Measurements from ENCODE around the gene PCGF5.
"Not testable (repeated sequence)": the region's sequence is repeated elsewhere in the genome, so short reads cannot be mapped to it uniquely, and the experiment has no call there.

The PCGF5 gene

DNA sequence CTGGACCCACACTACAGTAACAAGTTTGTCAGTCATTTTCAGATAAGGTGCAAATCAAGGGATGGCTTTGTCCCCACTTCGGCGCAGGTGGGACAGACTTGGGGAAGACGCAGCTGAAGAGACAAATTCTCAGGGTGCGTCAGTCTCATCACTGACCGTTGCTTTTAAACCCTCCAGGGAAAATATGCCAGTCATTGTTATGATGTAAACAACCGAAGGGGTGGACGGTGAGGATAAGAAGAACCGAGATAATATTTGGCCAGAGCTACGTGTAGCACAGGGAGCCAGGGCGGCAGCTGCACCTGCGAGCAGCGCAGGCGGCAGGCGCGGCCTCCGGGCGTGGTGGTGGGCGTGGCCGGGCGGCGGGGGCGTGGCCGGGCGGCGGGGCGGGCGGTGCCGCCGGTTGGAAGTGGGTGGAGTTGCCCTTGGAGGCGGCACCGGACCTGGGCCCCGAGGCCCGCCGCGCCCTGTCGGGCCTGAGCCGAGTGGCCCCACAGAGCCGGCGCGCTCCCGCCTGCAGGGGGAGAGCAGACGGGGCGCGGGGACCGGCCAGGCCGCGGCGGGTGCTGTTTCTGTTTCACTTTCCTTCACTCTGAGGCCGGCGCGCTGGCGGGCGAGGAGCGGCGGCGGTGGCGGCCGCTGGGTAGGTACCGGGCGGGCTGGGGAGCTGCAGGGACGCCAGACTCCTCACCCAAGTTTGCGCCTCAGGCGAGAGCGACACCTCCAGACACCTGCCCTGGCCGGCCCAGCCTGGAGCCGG is at the start of gene PCGF5:
TSS of gene PCGF5 (plus strand) at position 470 of the 760 bp plus-strand sequence. CDS start 2,209 bp downstream, outside the sequence.
- Histone ChIP-seq H3K36me3 (ENCODE audit: insufficient read depth, low read depth, low read length) (no peaks in the 10 kb centered on the region), H3K27me3 (ENCODE audit: insufficient read depth, low read length) (peaks cover 55% of the 10 kb centered on the region), H3K9ac (ENCODE audit: low read depth, low read length) (peak within 1 kb of the TSS; percentile 67; the same call in 1 of the 2 replicates), H3K4me1 (ENCODE audit: insufficient read depth, low read length) (no peaks in the 10 kb centered on the region), H3K27ac (ENCODE audit: low read length) (no peak within 1 kb of the TSS), H3K4me3 (ENCODE audit: low read length) (peak within 1 kb of the TSS; percentile 78), H3K9me3 (ENCODE audit: insufficient read depth, low read depth, low read length) (no peaks in the 10 kb centered on the region)

DNA sequence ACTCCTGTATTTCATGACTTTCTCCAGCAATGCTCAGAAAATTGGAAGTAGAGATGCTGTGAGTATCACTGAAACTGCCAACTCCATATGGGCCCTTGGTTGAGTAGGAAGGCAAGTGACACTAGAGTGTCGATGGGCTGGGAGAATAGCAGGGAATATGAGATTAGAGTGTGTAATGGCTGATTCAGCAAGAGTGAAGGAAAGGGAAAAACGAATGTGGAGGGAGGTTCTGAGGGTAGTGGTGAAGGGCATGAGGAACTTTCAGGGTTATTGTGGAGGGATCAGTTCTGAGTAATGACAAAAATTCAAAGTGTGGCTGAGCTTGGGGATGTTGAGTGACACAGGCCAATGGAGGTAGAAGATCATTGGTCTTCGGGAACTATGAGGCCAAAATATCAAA is 49.0 kb upstream of the PCGF5 start:
- no peak overlapping the region for H3K4me3 ChIP-seq (ENCODE audit: low read length)
- H3K4me1 ChIP-seq (ENCODE audit: insufficient read depth, low read length): no peaks in the 10 kb centered on the region
- H3K27me3 ChIP-seq (ENCODE audit: insufficient read depth, low read length): peaks cover 22% of the 10 kb centered on the region
- no peaks in the 10 kb centered on the region for H3K9me3 ChIP-seq (ENCODE audit: insufficient read depth, low read depth, low read length)
- no peak overlapping the region for H3K9ac ChIP-seq (ENCODE audit: low read depth, low read length)
- no peak overlapping the region for H3K27ac ChIP-seq (ENCODE audit: low read length)
- H3K36me3 ChIP-seq (ENCODE audit: insufficient read depth, low read depth, low read length): no peaks in the 10 kb centered on the region

DNA sequence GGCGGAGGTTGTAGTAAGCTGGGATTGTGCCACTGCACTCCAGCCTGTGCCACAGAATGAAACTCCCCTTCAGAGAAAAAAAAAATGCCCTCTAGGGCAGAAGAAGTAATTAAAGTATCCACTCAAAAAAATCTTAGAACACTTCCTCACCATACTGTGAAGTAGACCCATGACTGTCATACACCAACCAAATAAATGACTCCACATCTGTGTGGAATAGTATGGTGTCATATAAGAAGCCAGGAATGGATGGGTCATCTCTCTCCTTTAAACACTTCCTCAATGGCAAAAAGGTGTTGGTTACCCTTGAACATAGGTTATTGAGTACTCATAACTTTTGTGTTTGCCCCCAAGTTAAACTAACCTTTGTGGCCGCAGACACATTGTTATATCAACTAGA is 48.1 kb upstream of the PCGF5 start:
- Histone ChIP-seq H3K4me1 (ENCODE audit: insufficient read depth, low read length) (no peaks in the 10 kb centered on the region), H3K27me3 (ENCODE audit: insufficient read depth, low read length) (peaks cover 13% of the 10 kb centered on the region), H3K27ac (ENCODE audit: low read length) (no peak overlapping the region), H3K9me3 (ENCODE audit: insufficient read depth, low read depth, low read length) (no peaks in the 10 kb centered on the region), H3K4me3 (ENCODE audit: low read length) (no peak overlapping the region), H3K9ac (ENCODE audit: low read depth, low read length) (no peak overlapping the region), H3K36me3 (ENCODE audit: insufficient read depth, low read depth, low read length) (no peaks in the 10 kb centered on the region)

DNA sequence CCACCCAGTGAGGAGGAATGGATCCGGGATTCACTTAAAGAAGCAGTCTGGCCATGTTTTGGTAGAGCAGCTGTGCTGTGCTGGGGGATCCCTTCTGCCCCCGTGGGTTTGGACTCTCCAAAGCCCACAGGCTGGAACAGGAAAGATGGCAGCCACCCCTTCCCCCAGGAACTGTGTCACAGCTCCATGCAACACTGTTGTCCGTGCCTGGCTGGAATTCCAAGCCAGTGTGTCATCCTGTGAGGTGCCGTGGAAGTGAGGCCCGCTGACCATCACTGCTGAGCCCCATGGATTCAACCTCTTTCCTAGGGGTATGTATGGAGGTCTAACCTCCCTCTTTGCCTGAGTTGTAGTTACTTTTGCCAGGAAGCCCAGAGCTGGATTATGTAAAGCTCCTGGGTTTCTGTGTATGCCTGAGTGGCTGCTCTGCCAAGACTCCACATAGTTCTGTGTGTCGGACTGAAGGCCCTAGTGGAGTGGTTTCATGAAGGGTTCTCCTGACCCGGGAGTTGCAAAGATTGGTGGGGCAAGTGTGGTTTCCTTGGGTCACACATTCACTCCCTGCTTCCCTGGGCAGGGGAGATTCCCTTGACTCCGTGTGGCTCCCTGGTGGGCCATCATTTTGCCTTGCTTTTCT is 35.1 kb upstream of the PCGF5 start:
- Histone ChIP-seq H3K36me3 (ENCODE audit: insufficient read depth, low read depth, low read length) (no peaks in the 10 kb centered on the region), H3K4me3 (ENCODE audit: low read length) (no peak overlapping the region), H3K27ac (ENCODE audit: low read length) (no peak overlapping the region), H3K9me3 (ENCODE audit: insufficient read depth, low read depth, low read length) (no peaks in the 10 kb centered on the region; the same call in 1 of the 2 replicates), H3K4me1 (ENCODE audit: insufficient read depth, low read length) (no peaks in the 10 kb centered on the region), H3K27me3 (ENCODE audit: insufficient read depth, low read length) (no peaks in the 10 kb centered on the region), H3K9ac (ENCODE audit: low read depth, low read length) (no peak overlapping the region)

DNA sequence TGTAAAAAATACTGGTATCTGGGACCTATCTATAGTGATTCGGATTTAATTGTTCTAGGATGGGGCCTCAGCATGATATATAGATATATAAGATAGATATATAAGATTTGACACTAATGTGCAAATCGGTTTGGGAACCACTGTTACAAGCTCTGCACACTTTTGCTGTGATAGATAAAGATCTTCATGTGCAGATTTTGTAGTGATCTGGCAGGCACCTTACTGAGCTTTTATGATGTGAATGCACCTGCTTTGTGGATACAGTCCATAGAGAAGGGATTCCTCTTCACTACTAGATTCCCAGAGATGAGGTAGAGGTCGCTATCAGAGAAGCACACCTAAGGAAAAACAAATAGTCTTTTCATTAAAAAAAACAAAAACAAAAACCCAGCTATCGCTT is 33.3 kb upstream of the PCGF5 start:
- Histone ChIP-seq H3K27ac (ENCODE audit: low read length) (no peak overlapping the region), H3K4me1 (ENCODE audit: insufficient read depth, low read length) (no peaks in the 10 kb centered on the region), H3K9me3 (ENCODE audit: insufficient read depth, low read depth, low read length) (no peaks in the 10 kb centered on the region), H3K4me3 (ENCODE audit: low read length) (no peak overlapping the region), H3K36me3 (ENCODE audit: insufficient read depth, low read depth, low read length) (no peaks in the 10 kb centered on the region), H3K9ac (ENCODE audit: low read depth, low read length) (no peak overlapping the region), H3K27me3 (ENCODE audit: insufficient read depth, low read length) (no peaks in the 10 kb centered on the region)

DNA sequence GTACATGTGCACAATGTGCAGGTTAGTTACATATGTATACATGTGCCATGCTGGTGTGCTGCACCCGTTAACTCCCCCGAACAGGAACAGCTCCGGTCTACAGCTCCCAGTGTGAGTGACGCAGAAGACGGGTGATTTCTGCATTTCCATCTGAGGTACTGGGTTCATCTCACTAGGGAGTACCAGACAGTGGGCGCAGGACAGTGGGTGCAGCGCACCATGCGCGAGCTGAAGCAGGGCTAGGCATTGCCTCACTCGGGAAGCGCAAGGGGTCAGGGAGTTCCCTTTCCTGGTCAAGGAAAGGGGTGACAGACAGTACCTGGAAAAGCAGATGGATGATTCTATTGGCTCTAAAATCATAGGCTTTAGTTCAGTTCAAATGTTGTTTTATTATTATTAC is 32.5 kb upstream of the PCGF5 start:
- not testable (repeated sequence) for H3K27me3 ChIP-seq (ENCODE audit: insufficient read depth, low read length)

DNA sequence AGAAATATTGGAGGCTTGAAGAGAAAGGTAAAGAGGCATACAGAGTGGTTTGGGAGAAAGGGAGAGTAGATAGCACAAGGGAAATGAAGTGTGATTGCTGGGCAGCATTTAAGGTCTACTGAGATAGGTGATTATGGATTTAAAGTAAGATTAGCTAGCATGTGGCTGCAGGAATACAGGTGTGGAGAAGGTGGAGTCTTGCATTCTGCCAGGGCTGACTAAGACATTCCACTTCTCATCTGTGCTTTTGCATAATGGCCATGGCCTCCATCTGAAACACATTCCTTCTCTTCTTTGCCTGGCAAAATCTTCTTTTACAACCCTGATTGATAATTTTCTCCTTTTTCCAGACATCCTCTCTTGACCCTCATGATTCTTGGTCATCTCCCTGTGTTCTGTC is 31.6 kb upstream of the PCGF5 start:
- H3K27ac ChIP-seq (ENCODE audit: low read length): no peak overlapping the region

More for the DNA sequence above, 32.5 kb upstream of the PCGF5 start:
- not testable (repeated sequence) for H3K9me3 ChIP-seq (ENCODE audit: insufficient read depth, low read depth, low read length); H3K4me3 ChIP-seq (ENCODE audit: low read length); H3K9ac ChIP-seq (ENCODE audit: low read depth, low read length); H3K4me1 ChIP-seq (ENCODE audit: insufficient read depth, low read length); H3K36me3 ChIP-seq (ENCODE audit: insufficient read depth, low read depth, low read length); H3K27ac ChIP-seq (ENCODE audit: low read length)

DNA sequence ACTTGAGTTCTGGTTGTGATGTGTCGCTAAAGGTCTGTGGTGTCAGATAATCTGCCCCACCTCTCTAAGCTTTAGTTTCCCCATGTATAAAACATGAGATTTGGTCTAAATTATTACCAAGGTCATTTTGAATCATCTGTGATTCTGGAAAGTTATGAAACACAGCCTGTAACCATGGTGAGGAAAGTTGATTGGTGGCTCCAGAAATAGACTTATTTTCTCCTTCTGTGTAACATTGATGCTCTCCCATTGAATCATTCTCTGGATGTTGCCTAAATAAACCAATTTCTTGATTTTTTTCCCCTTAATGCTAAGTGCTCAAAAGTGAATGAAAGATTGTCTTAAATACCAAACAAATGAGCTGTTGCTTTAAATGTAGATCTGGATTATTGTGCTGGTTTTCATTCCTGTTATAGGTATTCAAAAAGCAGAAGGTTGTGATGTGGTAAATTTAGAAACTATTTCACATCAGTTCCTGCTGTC is 30.0 kb upstream of the PCGF5 start:
- no peaks in the 10 kb centered on the region for H3K27me3 ChIP-seq (ENCODE audit: insufficient read depth, low read length)
- no peak overlapping the region for H3K9ac ChIP-seq (ENCODE audit: low read depth, low read length)
- H3K9me3 ChIP-seq (ENCODE audit: insufficient read depth, low read depth, low read length): no peaks in the 10 kb centered on the region
- no peak overlapping the region for H3K4me3 ChIP-seq (ENCODE audit: low read length)
- no peaks in the 10 kb centered on the region for H3K36me3 ChIP-seq (ENCODE audit: insufficient read depth, low read depth, low read length)
- no peak overlapping the region for H3K27ac ChIP-seq (ENCODE audit: low read length)
- no peaks in the 10 kb centered on the region for H3K4me1 ChIP-seq (ENCODE audit: insufficient read depth, low read length)

More for the DNA sequence above, 31.6 kb upstream of the PCGF5 start:
- H3K4me3 ChIP-seq (ENCODE audit: low read length): no peak overlapping the region
- H3K27me3 ChIP-seq (ENCODE audit: insufficient read depth, low read length): no peaks in the 10 kb centered on the region
- no peak overlapping the region for H3K9ac ChIP-seq (ENCODE audit: low read depth, low read length)
- no peaks in the 10 kb centered on the region for H3K36me3 ChIP-seq (ENCODE audit: insufficient read depth, low read depth, low read length)
- H3K9me3 ChIP-seq (ENCODE audit: insufficient read depth, low read depth, low read length): no peaks in the 10 kb centered on the region
- H3K4me1 ChIP-seq (ENCODE audit: insufficient read depth, low read length): no peaks in the 10 kb centered on the region

DNA sequence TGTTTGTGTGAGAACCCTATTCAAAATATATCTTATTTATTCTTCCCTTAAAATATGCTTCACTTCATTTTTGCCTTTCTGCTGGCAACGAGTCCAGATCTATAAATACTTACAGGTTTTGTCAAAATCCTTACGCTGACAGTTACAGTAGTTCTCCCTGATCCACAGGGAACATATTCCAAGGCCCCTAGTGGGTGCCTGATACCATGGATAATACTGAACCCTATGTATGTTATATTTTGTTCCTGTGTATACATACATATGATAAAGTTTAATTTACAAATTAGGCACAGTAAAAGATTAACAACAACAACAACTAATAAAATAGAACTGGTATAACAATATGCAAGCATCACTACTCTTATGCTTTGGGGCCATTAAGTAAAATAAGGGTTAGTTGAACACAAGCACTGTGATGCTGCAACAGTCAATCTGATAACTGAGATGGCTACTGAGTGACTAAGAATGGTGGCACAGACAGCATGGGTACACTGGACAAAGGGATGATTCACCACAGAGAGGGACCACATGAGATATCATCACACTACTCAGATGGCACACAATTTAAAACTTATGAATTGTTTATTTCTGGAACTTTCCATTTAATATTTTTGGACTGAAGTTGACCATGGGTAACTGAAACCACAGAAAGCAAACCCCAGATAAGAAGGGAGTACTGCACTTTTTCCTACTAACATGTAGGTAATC is 29.4 kb upstream of the PCGF5 start:
- Histone ChIP-seq H3K4me3 (ENCODE audit: low read length) (no peak overlapping the region), H3K27ac (ENCODE audit: low read length) (no peak overlapping the region), H3K4me1 (ENCODE audit: insufficient read depth, low read length) (no peaks in the 10 kb centered on the region), H3K9ac (ENCODE audit: low read depth, low read length) (no peak overlapping the region), H3K36me3 (ENCODE audit: insufficient read depth, low read depth, low read length) (no peaks in the 10 kb centered on the region), H3K9me3 (ENCODE audit: insufficient read depth, low read depth, low read length) (no peaks in the 10 kb centered on the region), H3K27me3 (ENCODE audit: insufficient read depth, low read length) (no peaks in the 10 kb centered on the region)

DNA sequence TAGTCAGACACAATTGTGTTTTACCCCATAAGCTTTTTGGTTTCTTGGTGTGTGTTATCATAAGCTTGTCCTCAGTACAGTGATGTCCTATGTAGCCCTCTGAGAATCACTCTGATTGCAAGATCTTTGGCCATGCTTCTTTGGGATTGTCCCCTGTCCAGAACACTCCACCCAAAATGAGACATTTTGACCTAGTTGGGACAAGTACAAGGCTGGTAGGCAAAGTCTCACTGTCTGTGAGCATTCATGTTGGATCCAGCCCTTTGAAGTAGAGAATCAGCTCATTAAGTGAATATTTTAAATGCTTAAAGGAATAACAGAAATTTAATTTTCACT is 28.9 kb upstream of the PCGF5 start:
- H3K4me3 ChIP-seq (ENCODE audit: low read length): no peak overlapping the region
- H3K9me3 ChIP-seq (ENCODE audit: insufficient read depth, low read depth, low read length): no peaks in the 10 kb centered on the region
- no peak overlapping the region for H3K27ac ChIP-seq (ENCODE audit: low read length)
- no peaks in the 10 kb centered on the region for H3K4me1 ChIP-seq (ENCODE audit: insufficient read depth, low read length)
- no peaks in the 10 kb centered on the region for H3K27me3 ChIP-seq (ENCODE audit: insufficient read depth, low read length)
- no peaks in the 10 kb centered on the region for H3K36me3 ChIP-seq (ENCODE audit: insufficient read depth, low read depth, low read length)
- no peak overlapping the region for H3K9ac ChIP-seq (ENCODE audit: low read depth, low read length)

DNA sequence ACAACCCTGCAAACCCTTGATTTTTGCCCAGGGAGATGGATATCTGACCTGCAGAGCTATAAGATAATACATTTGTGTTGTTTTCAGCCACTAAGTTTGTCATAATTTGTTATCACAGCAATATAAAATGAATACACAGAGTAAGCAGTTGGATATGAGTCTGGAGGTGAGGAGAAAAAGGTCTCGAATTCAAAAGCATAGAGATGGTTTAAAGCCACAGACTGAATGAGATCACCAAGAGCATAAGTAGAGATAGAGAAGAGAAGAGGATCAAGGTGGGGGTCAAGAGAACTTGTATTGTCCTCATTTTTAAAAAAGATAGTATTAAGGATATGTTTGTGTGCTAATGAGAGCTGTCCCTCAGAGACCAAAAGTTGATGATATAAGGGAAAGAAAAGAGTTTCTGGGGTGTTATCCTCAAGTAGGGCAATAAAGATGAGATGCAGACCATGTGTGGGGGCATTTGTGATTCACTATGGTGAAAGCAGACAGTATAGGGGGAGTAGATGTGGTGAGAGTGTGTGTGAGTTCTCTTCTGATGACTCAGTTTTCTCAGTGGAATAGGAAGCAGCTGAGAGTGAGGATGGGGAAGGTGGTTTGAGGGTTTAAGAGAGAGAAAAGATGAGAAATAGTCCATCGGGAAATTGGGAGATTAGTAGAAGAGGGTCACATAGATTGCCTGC is 25.8 kb upstream of the PCGF5 start:
- H3K36me3 ChIP-seq (ENCODE audit: insufficient read depth, low read depth, low read length): no peaks in the 10 kb centered on the region
- H3K27ac ChIP-seq (ENCODE audit: low read length): no peak overlapping the region
- H3K27me3 ChIP-seq (ENCODE audit: insufficient read depth, low read length): no peaks in the 10 kb centered on the region
- no peak overlapping the region for H3K9ac ChIP-seq (ENCODE audit: low read depth, low read length)
- H3K4me1 ChIP-seq (ENCODE audit: insufficient read depth, low read length): no peaks in the 10 kb centered on the region
- no peak overlapping the region for H3K4me3 ChIP-seq (ENCODE audit: low read length)
- no peaks in the 10 kb centered on the region for H3K9me3 ChIP-seq (ENCODE audit: insufficient read depth, low read depth, low read length)

Measured in iPS-20b (cell line).